ENCODE measurements around the gene CTCF.

Gene CTCF

DNA sequence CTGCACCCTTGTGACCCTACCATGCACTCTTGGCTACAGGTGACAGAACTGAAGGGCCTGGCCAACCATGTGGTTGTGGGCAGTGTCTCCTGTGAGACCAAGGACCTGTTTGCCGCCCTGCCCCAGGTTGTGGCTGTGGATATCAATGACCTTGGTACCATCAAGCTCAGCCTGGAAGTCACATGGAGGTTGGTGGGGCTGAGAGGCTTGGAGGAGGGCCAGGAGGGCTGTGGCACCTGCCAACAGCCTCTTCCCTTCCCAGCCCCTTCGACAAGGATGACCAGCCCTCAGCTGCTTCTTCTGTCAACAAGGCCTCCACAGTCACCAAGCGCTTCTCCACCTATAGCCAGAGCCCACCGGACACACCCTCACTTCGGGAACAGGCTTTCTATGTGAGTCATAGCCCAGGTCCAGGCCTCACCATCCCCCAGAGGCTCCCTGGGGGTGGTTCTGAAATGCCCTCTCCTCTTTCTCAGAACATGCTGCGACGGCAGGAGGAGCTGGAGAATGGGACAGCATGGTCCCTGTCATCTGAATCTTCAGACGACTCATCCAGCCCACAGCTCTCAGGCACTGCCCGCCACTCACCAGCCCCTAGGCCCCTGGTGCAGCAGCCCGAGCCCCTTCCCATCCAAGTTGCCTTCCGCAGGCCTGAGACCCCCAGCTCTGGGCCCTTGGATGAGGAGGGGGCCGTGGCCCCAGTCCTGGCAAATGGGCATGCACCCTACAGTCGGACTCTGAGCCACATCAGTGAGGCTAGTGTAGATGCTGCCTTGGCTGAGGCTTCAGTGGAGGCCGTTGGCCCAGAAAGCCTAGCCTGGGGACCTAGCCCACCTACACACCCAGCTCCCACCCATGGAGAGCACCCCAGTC lies 20.7 kb upstream of the CTCF start:
- peaks cover 30% of the 10 kb centered on the region for H3K4me1 Mint-ChIP-seq (ENCODE audit: low read depth)
- H3K36me3 Mint-ChIP-seq, result no peaks in the 10 kb centered on the region
- H3K27me3 Mint-ChIP-seq, result no peaks in the 10 kb centered on the region
- H3K27ac Mint-ChIP-seq, result no peak overlapping the region
- no peaks in the 10 kb centered on the region for H3K9me3 Mint-ChIP-seq (ENCODE audit: low read depth)
- H3K4me3 Mint-ChIP-seq, result no peak overlapping the region

GRCh38 chr16:67542464-67542863 lies 19.9 kb upstream of the CTCF start:
- no peaks in the 10 kb centered on the region for H3K36me3 Mint-ChIP-seq
- peak overlapping the region; percentile 58 for H3K27ac Mint-ChIP-seq
- no peaks in the 10 kb centered on the region for H3K27me3 Mint-ChIP-seq
- peaks cover 33% of the 10 kb centered on the region for H3K4me1 Mint-ChIP-seq (ENCODE audit: low read depth)
- no peaks in the 10 kb centered on the region for H3K9me3 Mint-ChIP-seq (ENCODE audit: low read depth)
- H3K4me3 Mint-ChIP-seq, result no peak overlapping the region

DNA sequence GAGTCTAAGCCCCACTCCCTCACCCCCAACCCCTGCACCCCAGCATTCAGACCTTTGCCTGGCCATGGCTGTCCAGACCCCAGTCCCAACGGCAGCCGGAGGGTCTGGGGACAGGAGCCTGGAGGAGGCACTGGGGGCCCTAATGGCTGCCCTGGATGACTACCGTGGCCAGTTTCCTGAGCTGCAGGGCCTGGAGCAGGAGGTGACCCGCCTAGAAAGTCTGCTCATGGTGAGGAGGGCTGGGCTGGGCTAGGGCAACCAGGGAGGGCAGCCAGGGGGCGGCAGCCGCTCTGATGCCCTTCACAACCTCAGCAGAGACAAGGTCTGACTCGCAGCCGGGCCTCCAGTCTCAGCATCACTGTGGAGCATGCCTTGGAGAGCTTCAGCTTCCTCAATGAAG lies 19.3 kb upstream of the CTCF start:
- Mint-ChIP-seq H3K4me1 (ENCODE audit: low read depth) (peaks cover 39% of the 10 kb centered on the region), H3K4me3 (no peak overlapping the region), H3K36me3 (no peaks in the 10 kb centered on the region), H3K27me3 (no peaks in the 10 kb centered on the region), H3K9me3 (ENCODE audit: low read depth) (no peaks in the 10 kb centered on the region), H3K27ac (no peak overlapping the region)

- no peaks in the 10 kb centered on the region for H3K36me3 Mint-ChIP-seq
- no peaks in the 10 kb centered on the region for H3K27me3 Mint-ChIP-seq
- H3K4me3 Mint-ChIP-seq, result no peak overlapping the region
- no peaks in the 10 kb centered on the region for H3K9me3 Mint-ChIP-seq (ENCODE audit: low read depth)
- peaks cover 43% of the 10 kb centered on the region for H3K4me1 Mint-ChIP-seq (ENCODE audit: low read depth)
- no peak overlapping the region for H3K27ac Mint-ChIP-seq
These were observed 18.7 kb upstream of the CTCF start for GRCh38 chr16:67543582-67543981.

- H3K27ac Mint-ChIP-seq, result no peak overlapping the region
- no peak overlapping the region for H3K4me3 Mint-ChIP-seq
- H3K4me1 Mint-ChIP-seq (ENCODE audit: low read depth), result peaks cover 36% of the 10 kb centered on the region
- no peaks in the 10 kb centered on the region for H3K27me3 Mint-ChIP-seq
- H3K9me3 Mint-ChIP-seq (ENCODE audit: low read depth), result no peaks in the 10 kb centered on the region
- no peaks in the 10 kb centered on the region for H3K36me3 Mint-ChIP-seq
These were observed 17.9 kb upstream of the CTCF start for GRCh38 chr16:67544329-67544841.

- H3K9me3 Mint-ChIP-seq (ENCODE audit: low read depth), result no peaks in the 10 kb centered on the region
- H3K27ac Mint-ChIP-seq, result no peak overlapping the region
- peaks cover 2% of the 10 kb centered on the region for H3K36me3 Mint-ChIP-seq
- H3K4me3 Mint-ChIP-seq, result no peak overlapping the region
- H3K27me3 Mint-ChIP-seq, result no peaks in the 10 kb centered on the region
- H3K4me1 Mint-ChIP-seq (ENCODE audit: low read depth), result peaks cover 40% of the 10 kb centered on the region
These were observed 17.3 kb upstream of the CTCF start for GRCh38 chr16:67544844-67545664.

GRCh38 chr16:67545665-67546024 lies 16.7 kb upstream of the CTCF start:
- Mint-ChIP-seq H3K9me3 (ENCODE audit: low read depth) (no peaks in the 10 kb centered on the region), H3K36me3 (peaks cover 3% of the 10 kb centered on the region), H3K4me3 (no peak overlapping the region), H3K27ac (no peak overlapping the region), H3K4me1 (ENCODE audit: low read depth) (peaks cover 40% of the 10 kb centered on the region), H3K27me3 (no peaks in the 10 kb centered on the region)

DNA sequence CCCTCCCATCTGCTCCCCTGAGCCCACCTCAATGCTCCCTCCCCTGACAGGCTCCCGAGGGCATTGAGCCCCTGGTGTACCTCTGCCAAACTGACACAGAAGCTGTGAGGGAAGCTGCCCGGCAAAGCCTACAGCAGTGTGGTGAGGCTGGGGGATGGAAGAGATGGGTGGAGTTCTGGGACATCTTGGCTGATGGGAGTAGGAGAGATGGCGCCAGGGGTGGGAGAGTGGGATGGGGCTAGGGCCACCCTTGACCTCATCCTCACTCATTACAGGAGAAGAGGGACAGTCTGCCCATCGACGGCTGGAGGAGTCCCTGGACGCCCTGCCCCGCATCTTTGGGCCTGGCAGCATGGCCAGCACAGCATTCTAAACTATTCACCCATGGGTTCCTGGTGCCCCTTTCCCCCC lies 16.2 kb upstream of the CTCF start:
- Mint-ChIP-seq H3K27me3 (no peaks in the 10 kb centered on the region), H3K9me3 (ENCODE audit: low read depth) (no peaks in the 10 kb centered on the region), H3K27ac (no peak overlapping the region), H3K4me1 (ENCODE audit: low read depth) (peaks cover 37% of the 10 kb centered on the region), H3K36me3 (peaks cover 3% of the 10 kb centered on the region), H3K4me3 (no peak overlapping the region)

GRCh38 chr16:67546761-67547422 lies 15.4 kb upstream of the CTCF start:
- peak overlapping the region; percentile 87 for H3K27ac Mint-ChIP-seq
- no peaks in the 10 kb centered on the region for H3K9me3 Mint-ChIP-seq (ENCODE audit: low read depth)
- no peaks in the 10 kb centered on the region for H3K27me3 Mint-ChIP-seq
- H3K4me3 Mint-ChIP-seq, result peak overlapping the region; percentile 23
- H3K4me1 Mint-ChIP-seq (ENCODE audit: low read depth), result peaks cover 39% of the 10 kb centered on the region
- H3K36me3 Mint-ChIP-seq, result peaks cover 3% of the 10 kb centered on the region

DNA sequence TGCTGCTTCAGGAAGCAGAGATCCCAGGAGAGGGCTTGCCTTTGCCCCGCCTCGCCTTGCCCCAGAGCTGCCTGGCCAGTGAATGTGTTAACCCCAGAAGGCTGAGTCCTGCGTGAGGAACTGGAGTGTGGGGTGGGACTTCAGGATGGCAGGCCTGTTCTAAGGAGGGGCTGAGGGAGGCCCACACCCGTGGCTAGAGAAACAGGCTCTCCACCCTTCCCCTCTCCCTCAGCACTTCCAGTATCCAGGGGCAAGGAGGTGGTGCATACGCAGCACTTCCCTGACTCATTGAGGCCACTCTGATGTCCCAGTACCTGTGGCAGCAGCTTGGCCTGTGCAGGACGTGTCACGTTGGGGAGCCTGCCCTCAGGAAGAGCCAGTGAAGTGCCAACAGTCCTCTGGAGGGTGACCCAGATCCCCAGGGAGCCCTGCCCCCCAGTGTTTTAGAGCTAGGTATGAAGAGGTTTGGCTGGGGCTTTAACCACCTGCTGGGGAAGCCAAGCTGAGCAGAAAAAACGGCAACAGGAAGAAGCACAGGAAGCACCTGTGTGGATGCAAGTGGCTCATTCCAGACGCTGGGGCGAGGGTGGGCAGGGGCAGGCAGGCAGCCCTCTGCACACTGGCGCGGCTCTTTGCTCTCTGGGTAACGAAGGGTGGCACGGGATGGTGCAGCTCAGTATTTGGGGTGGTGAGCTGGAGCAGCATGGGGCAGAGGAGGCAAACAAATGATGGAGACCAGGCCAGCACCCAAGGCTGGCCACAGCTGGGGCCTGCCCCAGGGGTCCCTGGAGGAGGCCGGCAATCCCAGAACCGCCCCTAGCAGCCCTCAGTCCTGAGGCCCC lies 14.7 kb upstream of the CTCF start:
- H3K4me1 Mint-ChIP-seq (ENCODE audit: low read depth), result peaks cover 41% of the 10 kb centered on the region

GRCh38 chr16:67548265-67549126 lies 13.8 kb upstream of the CTCF start:
- no peaks in the 10 kb centered on the region for H3K27me3 Mint-ChIP-seq
- peak overlapping the region; percentile 87 for H3K27ac Mint-ChIP-seq
- H3K9me3 Mint-ChIP-seq (ENCODE audit: low read depth), result no peaks in the 10 kb centered on the region
- no peak overlapping the region for H3K4me3 Mint-ChIP-seq
- H3K36me3 Mint-ChIP-seq, result peaks cover 3% of the 10 kb centered on the region
- peaks cover 40% of the 10 kb centered on the region for H3K4me1 Mint-ChIP-seq (ENCODE audit: low read depth)

More for the DNA sequence above, 14.7 kb upstream of the CTCF start:
- Mint-ChIP-seq H3K9me3 (ENCODE audit: low read depth) (no peaks in the 10 kb centered on the region), H3K4me3 (peak overlapping the region; percentile 61), H3K27me3 (no peaks in the 10 kb centered on the region), H3K27ac (peak overlapping the region; percentile 87), H3K36me3 (peaks cover 3% of the 10 kb centered on the region)

DNA sequence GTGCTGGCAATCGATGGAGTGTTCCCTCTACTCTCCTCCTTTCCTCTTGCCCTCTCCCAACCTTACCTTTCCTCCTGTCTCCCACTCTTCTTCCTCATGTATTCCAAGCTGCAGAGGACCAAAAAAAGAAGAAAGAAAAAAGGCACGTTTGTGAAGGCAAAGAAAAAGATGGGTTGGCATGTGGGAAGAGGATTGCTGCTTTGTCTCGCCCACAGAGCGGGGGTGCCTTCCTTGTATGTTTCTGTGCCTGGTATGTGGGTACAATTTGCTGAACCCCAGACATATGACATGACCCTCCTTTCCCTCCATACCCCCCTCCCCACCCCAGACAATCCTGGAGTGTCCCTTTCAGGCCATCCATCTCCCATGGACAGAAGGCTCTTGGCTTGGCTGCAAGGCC lies 13.1 kb upstream of the CTCF start:
- Mint-ChIP-seq H3K36me3 (peaks cover 3% of the 10 kb centered on the region), H3K9me3 (ENCODE audit: low read depth) (no peaks in the 10 kb centered on the region), H3K27me3 (no peaks in the 10 kb centered on the region), H3K4me1 (ENCODE audit: low read depth) (peaks cover 44% of the 10 kb centered on the region), H3K27ac (peak overlapping the region; percentile 54), H3K4me3 (no peak overlapping the region)

GRCh38 chr16:67549936-67550335 lies 12.4 kb upstream of the CTCF start:
- Mint-ChIP-seq H3K27ac (peak overlapping the region; percentile 78), H3K27me3 (no peaks in the 10 kb centered on the region), H3K36me3 (peaks cover 3% of the 10 kb centered on the region), H3K9me3 (ENCODE audit: low read depth) (no peaks in the 10 kb centered on the region), H3K4me3 (no peak overlapping the region), H3K4me1 (ENCODE audit: low read depth) (peaks cover 47% of the 10 kb centered on the region)

Data from activated naive CD8-positive, alpha-beta T cell (primary cell).